GM19395 (cell line): ENCODE results near the gene NFKB1.
"Not testable (repeated sequence)": the region's sequence is repeated elsewhere in the genome, so short reads cannot be mapped to it uniquely, and the experiment has no call there.

ENCODE experiments used
- ATAC-seq: cut with Tn5 transposase; IDR thresholded peaks from one replicate; pipeline ENCODE4 v1.9.1; 2021; ENCODE audit warnings: mild to moderate bottlenecking, moderate library complexity; ENCODE audit not compliant: unreplicated experiment

Gene NFKB1

DNA sequence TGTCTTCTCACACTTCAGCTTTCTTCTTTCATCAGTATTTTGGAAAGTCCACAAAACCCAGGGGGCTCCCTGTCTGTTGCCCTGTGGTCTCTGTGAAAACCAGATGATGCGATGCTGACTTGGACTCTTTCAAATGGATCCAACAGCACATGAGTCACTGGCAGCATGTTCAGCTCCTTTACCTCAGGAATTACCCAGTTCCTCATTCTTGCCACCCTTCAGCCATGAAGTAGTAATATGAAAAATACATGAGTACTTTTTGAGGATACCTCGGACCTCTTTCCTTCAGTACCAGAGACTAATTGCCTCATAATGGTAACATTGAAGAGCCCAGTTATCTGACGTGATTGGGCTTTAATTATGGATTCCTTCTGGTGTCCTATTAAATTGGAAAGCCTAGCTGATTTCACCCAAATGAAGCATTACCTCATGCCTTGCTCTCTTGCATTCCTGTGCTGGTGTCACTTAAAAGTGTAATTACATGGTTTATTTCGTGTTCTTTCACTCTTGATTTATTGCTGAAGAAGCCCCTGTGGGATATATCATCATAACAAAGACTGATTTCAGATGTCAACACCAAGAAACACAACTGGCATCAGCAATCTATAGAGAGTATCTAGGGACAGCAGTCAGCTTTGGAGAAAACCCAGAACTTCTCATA, 63.4 kb downstream of the NFKB1 start:
- peak; percentile 81 for ATAC-seq

DNA sequence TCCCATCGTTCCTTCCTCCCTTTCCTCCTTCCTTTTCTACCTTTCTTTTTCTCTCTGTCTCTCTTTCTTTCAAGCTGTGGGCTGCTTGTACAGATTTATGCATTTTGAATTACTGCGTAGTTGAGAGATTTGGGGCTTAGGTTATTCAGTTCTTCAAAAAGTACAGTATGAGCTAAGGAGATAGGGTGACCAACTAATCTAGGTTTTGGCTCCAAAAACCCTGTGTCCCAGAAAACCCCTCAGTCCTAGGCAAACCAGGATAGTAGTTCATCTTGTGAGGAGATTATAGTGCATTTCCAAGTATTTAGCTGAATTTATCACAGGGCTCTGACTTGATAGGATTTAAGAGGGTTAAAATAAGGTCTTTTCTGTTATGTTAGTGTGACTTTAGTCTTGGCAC, 64.5 kb downstream of the NFKB1 start:
- no peak for ATAC-seq

GRCh38 chr4:102566426-102566825, 65.3 kb downstream of the NFKB1 start:
- no peak for ATAC-seq

DNA sequence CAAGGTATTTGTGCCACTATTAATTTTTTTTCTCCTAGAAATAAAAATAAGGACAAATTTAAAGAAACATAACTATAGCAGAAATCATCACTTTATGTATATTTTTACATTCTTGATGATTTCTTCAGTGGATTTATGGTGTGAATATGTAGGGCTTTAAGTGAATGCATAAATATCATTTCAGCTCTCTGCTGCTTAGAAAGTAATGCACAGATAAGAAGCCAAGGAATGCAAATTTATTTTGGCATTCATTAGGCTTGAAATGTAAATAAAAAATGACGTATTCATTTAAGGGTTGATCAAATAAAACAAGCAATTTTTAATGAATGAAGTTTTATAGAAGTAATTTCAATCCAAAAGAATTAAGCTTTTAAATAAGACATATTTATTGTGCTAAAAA, 66.3 kb downstream of the NFKB1 start:
- no peak for ATAC-seq

DNA sequence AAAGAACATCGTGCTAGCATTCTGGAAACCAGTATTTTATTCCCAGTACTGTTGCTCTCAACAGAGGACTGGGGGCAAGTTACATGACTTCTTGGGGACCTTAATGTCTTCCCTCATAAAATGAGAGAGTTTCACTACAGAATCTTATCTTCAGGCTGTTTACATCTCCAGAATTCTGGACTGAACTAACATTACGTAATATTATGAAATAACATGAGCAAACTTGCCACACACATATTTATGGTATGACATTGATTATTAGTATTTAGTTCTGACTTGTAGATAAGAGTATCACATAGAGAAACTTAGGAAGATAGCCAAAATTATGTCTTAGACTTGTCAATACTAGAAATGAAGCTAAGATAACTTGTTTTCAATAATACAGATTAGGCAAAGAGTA, 68.0 kb downstream of the NFKB1 start:
- no peak for ATAC-seq

DNA sequence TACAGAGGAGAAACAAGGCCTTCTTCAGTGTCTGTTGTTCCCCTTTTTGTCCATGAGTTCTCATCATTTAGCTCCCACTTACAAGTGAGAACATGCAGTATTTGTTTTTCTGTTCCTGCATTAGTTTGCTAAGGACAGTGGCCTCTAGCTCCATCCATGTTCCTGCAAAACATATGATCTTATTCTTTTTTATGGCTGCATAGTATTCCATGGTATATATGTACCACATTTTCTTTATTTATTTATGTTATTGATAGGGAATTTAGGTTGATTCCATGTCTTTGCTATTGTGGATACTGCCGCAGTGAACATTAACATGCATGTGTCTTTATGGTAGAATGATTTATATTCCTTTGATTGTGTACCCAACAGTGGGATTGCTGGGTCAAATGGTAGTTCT, 69.1 kb downstream of the NFKB1 start:
- not testable (repeated sequence) for ATAC-seq

DNA sequence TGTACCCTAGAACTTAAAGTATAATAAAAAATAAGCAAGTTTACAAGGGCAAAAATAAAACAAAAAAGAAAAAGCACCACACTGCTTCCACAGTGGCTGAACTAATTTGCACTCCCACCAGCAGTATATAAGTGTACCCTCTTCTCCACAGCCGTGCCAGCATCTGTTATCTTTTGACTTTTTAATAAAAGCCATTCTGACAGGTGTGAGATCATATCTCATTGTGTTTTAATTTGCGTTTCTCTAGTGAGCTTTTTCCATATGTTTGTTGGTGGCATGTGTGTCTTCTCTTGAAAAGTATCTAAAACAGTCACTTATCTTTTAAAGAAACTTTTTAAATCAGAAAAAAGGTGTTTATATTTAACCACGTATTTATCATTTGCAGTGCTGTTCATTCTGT, 71.3 kb downstream of the NFKB1 start:
- ATAC-seq = no peak

- ATAC-seq = no peak
Observed at GRCh38 chr4:102574317-102574716, 73.2 kb downstream of the NFKB1 start.

DNA sequence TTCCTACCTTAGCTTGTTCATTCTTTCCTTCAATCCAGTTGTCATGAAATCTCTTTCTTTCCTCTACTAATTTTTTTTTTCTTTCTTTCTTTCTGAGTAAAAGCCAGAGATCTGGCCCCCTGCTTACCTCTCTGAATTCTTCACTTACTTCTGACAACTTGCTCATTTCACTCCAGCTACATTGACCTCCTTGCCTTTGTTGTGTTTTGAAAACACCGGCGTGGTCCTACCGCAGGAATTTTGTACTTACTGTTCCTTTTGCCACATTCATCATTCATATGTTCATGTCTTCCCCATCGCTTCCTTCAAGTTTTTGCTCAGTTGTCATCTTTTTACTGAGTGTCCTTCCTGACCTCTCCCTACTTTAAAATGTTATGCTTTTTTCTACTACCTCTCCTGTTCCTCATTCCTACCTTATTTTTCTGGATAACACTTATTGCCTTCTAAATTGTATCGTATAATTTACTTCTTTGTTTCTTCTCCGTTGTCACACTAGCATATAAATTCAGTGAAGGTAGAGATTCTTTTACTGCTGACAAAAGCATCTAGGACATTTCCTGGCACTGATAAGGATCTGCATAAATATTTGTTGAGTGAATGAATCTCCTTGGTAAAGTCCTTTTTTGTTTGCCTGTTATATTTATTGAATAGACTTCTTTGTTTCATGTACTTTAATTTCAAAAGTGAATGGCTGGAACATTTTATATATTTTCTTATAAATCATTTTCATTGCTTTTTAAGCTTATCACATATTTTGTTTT, 74.4 kb downstream of the NFKB1 start:
- ATAC-seq = no peak

DNA sequence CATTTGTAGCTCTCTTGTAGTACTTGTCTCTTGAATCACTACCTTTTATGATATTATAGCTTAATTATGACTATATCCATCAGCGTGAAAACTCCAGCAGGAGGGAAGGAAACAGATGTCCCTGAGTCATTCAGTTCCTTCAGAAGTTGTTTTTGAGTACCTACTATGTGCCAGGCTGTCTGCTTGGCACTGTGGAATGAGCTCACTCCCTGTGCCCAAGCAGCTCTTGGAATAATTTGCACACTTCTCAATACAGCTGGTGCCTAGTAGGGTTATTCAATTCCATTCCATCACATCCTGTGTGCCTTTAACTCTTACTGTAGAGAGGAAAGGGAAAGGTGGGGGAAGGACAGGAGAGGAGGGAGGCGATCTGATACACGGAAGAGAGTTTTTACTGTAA, 77.1 kb downstream of the NFKB1 start:
- ATAC-seq = no peak

DNA sequence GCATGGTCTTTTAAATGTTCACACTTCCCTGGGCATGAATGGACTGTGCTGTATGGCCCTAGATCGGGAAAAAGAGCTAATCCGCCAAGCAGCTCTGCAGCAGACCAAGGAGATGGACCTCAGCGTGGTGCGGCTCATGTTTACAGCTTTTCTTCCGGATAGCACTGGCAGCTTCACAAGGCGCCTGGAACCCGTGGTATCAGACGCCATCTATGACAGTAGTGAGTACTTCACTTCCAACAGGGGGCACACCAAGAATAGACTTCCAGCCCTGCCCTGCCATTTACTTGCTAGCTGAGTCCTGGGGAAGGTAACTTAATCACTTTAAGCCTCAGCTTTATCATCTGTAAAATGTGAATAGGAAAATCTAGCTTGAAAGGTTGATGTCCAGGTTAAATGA, 77.7 kb downstream of the NFKB1 start:
- ATAC-seq = no peak

- ATAC-seq = peak; percentile 33
Observed at GRCh38 chr4:102579794-102580462, 78.8 kb downstream of the NFKB1 start.

GRCh38 chr4:102580463-102580842, 79.3 kb downstream of the NFKB1 start:
- peak; percentile 40 for ATAC-seq

DNA sequence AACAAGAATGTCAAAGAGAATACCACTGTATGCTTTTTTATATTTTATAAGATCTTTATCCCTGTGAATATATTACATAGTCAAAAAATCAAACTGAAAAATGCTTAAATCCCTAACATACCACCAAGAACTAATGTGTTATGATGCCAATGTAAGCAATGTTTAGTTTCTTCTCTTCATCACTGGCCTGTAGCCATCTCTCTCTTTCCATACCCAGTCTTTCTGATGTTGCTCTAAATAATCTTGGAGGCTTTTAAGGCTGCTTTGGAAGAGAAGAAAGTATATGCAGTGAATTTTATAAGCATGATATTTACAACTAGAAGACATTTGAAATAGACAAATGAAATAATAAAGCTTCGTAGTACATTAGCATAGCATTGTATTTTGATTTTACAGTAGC, 82.9 kb downstream of the NFKB1 start:
- no peak for ATAC-seq

- peak; percentile 50 for ATAC-seq
Observed at GRCh38 chr4:102585329-102585728, 84.2 kb downstream of the NFKB1 start.

DNA sequence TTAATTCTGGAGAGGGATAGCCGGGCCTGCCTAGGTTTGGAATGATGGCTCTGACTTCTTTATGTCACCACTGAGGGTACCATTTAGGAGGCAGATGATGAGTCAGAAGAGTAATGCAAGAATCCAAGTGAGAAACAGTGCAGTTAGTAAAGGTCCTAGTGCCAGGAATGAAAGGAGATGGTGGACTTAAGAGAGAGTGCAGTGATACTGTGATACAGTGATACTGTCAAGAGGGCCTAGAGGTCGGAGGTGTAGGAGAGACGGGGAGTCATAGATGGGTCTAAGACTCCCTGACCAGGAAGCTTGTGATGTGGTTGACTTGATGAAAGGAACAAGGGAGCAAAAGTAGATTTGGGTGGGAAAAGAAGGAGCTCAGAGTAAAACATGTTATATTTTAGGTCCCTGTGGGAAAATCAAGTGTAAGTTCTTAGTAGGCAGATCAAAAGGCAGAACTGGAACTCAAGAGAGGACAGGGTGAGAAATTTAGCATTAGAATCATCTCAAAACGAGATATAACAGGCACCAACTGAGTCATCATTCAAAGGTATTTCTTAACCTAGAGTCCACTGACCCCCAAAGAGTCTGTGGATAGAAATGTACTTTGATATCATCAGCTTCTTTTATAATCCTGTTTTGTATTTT, 85.0 kb downstream of the NFKB1 start:
- ATAC-seq = peak; percentile 63

DNA sequence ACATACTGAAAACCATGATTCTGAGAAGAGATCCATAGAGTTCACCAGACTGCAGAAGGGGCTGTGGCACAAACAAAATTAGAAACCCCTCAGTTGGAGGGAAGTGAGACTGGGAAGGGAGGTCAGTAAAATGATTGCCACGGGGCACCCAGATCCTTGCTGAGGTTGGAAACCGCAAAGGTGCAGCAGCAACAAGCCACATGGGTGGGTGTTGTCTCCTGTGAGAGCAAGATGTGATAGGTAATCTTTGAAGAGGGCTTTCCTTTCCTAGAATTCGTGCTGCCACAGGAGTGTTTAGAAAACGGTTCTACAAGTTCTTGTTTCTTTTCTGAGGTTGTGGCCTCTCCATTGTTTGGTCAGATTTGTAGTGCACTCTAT, 85.5 kb downstream of the NFKB1 start:
- ATAC-seq = peak; percentile 46

GRCh38 chr4:102589743-102590142, 88.6 kb downstream of the NFKB1 start:
- ATAC-seq = no peak

- no peak for ATAC-seq
Observed at GRCh38 chr4:102592256-102592655, 91.1 kb downstream of the NFKB1 start.

GRCh38 chr4:102593147-102593546, 92.0 kb downstream of the NFKB1 start:
- ATAC-seq = no peak

DNA sequence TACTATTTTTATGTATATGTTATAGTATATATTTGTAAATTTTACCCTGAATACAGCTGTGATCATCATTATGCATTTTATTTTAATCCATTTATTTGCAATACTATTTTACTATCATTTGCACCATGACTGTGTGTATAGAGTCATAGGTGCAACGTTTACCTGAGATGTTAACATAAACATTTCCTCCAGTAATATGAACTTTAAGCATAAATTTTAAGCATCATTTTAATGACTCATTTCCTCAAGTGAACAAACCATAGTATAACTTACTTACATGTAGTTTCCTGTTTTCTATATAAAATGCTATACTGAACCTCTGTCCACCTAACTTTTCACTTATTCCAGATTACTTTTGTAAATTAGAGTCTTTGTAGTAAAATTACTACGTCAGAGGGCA, 92.8 kb downstream of the NFKB1 start:
- no peak for ATAC-seq

DNA sequence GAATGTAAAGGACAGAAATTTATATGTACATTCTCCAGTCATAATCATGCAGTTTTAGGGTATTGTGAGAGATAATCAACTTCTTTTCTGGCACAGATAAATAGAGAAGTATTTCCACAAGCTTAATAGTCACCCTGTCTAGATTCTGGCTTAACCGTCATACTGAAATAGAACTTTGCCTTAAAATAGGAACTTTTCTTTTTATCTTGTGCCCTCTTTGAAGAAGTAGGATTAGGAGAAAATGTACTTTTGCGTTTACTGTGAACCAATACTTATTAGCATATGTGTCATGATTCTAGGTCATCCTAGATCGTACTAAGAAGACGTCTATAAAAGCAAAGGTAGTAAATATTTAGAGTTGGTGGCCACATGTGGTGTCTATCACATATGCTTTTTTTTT, 95.4 kb downstream of the NFKB1 start:
- ATAC-seq = no peak
